ENCODE data around the gene EXOC6. TPM values are rescaled to one million over a fixed set of nuclear protein-coding genes. Genes with fewer than 3 reads are reported as not detected.
"Not testable (repeated sequence)": the region's sequence is repeated elsewhere in the genome, so short reads cannot be mapped to it uniquely, and the experiment has no call there.

EXOC6 gene
- total and polyA plus RNA-seq, 7 donors = 7.4 to 27.8 (median 14.4) TPM

DNA sequence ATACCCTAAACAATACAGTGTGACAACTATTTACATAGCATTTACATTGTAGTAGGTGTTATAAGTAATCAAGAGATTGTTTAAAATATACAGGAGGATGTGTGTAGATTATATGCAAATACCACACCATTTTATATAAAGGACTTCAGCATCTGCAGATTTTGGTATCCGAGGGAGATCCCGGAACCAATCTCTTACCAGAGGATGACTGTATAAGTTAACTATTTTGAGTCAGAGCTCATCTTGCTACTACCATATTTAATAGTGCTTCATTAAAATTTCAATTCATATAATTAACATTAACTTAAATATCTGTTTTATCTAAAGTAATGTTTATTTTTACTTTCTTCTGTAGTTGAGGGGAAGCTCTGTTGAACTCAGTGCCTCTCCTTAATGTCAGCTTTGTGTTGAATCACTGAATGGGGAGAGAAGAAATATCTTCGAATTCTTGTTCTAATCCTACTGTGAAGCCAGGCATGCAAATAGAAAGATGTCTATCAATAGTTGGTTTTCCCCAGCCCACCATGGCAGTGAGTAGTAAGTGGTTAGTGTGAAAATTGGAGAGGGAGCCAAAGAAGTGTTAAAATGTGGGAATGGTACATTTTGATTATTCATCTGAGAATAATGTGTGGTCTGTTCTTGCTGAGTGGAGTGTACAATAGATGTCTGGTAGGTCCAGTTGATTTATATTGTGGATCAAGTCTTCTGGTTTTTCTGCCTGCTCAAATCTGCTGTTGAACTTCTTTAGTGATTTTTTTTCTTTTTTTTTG lies 122.2 kb downstream of the EXOC6 start:
- TF ChIP-seq, protein P1, sequence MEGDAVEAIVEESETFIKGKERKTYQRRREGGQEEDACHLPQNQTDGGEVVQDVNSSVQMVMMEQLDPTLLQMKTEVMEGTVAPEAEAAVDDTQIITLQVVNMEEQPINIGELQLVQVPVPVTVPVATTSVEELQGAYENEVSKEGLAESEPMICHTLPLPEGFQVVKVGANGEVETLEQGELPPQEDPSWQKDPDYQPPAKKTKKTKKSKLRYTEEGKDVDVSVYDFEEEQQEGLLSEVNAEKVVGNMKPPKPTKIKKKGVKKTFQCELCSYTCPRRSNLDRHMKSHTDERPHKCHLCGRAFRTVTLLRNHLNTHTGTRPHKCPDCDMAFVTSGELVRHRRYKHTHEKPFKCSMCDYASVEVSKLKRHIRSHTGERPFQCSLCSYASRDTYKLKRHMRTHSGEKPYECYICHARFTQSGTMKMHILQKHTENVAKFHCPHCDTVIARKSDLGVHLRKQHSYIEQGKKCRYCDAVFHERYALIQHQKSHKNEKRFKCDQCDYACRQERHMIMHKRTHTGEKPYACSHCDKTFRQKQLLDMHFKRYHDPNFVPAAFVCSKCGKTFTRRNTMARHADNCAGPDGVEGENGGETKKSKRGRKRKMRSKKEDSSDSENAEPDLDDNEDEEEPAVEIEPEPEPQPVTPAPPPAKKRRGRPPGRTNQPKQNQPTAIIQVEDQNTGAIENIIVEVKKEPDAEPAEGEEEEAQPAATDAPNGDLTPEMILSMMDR (IDR thresholded peaks at IDR 0.05) = no peak
- ATAC-seq = no peak
- Histone ChIP-seq H3K36me3 (ENCODE audit: insufficient read depth in 1 of 2, low read depth in 1 of 2) (peaks cover 0 to 25% of the 10 kb centered on the region in 2 donors), H3K27ac (no peak overlapping the region), H3K27me3 (ENCODE audit: insufficient read depth in 3 of 3, low read length in 2 of 3) (no peaks in the 10 kb centered on the region), H3K4me3 (no peak overlapping the region), H3K9me3 (no peaks in the 10 kb centered on the region), H3K4me1 (no peaks in the 10 kb centered on the region)
- whole genome bisulfite sequencing, 3 donors = 84 to 89% (median 87%) methylated on average over 3 of the region's 3 CpGs
- DNase-seq = no peak
- intact Hi-C loops (cut with DNase I) = no loop called here

DNA sequence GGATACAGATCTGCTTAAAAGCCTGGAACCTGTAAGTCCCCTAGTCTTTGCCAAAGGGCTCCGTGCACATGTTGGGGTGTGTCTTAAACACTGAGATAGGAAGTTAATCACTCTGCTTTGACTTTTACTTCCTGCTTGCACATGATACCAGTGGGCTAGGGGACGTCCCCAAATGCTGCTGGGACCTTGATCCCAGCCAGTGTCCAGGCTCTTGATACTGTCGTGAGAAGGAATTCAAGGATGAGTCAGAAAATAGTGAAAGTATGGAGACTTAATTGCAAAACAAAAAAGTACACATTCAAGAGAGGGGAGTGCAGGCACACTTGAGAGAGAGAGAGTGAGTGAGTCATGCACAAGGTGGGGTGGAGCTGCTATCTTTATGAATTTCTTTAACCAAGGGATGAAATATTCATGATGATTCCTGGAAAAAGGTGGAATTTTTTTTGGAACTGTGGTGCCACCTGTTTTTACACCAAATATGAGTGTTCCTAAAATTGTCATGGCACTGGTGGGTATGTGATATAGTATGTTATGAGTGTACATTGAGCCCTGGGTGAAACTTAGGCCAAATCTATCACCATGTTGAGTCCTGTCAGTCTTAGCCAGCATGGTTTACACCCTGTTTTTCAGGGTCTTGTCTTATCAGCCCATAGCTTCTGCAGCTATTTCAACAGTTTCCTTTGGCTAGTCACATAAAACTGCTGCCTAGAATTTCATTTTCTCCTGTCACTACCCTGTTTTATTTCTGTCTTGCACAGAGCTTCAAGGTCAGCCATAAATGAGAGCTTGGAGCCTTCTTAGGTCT lies 123.9 kb downstream of the EXOC6 start:
- WGBS, 3 donors = 82 to 90% (median 87%) methylated on average over 3 of the region's 3 CpGs
- intact Hi-C loops (cut with DNase I) = no loop called here
- Histone ChIP-seq H3K27me3 (ENCODE audit: insufficient read depth in 3 of 3, low read length in 2 of 3) (no peaks in the 10 kb centered on the region), H3K27ac (no peak overlapping the region), H3K9me3 (no peaks in the 10 kb centered on the region), H3K4me3 (no peak overlapping the region), H3K36me3 (ENCODE audit: insufficient read depth in 1 of 2, low read depth in 1 of 2) (peaks cover 0 to 28% of the 10 kb centered on the region in 2 donors), H3K4me1 (no peaks in the 10 kb centered on the region)
- TF ChIP-seq, protein P1 (IDR thresholded peaks at IDR 0.05) = no peak
- ATAC-seq (no peak), DNase-seq (no peak)

DNA sequence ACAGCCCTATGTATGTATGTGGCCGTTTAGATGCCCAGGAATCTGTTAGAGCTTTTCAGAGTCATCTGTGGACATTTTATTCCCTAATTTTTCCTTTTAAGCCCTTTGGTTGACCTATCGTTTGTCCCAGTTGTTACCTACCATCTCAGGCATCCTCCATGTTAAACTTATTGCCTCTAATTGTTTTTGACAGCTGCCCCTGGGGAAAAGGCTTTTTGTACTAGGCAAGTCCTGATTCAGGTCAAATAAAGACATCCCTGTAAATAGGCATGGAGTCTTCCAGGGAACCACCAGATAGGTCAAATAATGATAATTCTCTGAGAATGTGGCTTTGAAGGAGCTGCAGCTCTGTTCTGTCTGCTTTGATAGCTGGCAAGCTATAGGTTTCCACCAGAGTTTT lies 124.6 kb downstream of the EXOC6 start:
- Histone ChIP-seq H3K9me3 (no peaks in the 10 kb centered on the region), H3K27ac (no peak overlapping the region), H3K27me3 (ENCODE audit: insufficient read depth in 3 of 3, low read length in 2 of 3) (no peaks in the 10 kb centered on the region), H3K4me1 (no peaks in the 10 kb centered on the region), H3K4me3 (no peak overlapping the region), H3K36me3 (ENCODE audit: insufficient read depth in 1 of 2, low read depth in 1 of 2) (peaks cover 0 to 28% of the 10 kb centered on the region in 2 donors)
- intact Hi-C loops (cut with DNase I) = no loop called here
- ATAC-seq (no peak), DNase-seq (no peak)
- 85 to 95% (median 92%) methylated on average over 2 of the region's 2 CpGs for WGBS, 3 donors
- TF ChIP-seq, protein P1 (IDR thresholded peaks at IDR 0.05) = no peak

DNA sequence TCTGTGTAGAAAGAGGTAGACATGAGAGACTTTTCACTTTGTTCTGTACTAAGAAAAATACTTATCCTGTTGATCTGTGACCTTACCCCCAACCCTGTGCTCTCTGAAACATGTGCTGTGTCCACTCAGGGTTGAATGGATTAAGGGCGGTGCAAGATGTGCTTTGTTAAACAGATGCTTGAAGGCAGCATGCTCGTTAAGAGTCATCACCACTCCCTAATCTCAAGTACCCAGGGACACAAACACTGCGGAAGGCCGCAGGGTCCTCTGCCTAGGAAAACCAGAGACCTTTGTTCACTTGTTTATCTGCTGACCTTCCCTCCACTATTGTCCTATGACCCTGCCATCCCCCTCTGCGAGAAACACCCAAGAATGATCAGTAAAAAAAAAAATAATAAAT lies 128.0 kb downstream of the EXOC6 start:
- intact Hi-C loops (cut with DNase I); ATAC-seq; DNase-seq; H3K9me3 ChIP-seq; H3K27ac ChIP-seq; H3K4me3 ChIP-seq; H3K27me3 ChIP-seq (ENCODE audit: insufficient read depth in 3 of 3, low read length in 2 of 3); H3K4me1 ChIP-seq: not testable (repeated sequence)
- H3K36me3 ChIP-seq (ENCODE audit: insufficient read depth in 1 of 2, low read depth in 1 of 2) = peaks cover 0 to 11% of the 10 kb centered on the region in 2 donors
- WGBS, 3 donors = 86 to 96% (median 93%) methylated on average over 1 to 2 of the region's 5 CpGs

DNA sequence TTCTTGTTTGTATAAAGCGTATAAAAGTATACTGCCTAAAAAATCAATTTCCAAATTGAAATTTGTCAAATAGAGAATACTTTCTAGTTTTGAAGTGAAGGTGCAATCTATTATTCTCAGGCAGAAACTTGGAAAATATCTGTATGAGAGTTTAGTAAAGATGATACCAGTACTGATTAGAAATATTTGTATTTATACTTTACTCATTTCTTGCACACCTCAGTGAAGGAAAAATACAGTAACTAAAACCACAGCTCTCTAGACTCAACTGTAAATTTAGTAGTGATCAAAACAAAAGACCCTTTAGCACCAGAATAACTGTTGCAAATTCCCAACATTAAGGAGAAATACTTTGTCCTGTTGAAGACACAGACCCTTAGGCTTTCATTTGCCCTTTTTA lies 140.9 kb downstream of the EXOC6 start:
- Histone ChIP-seq H3K9me3 (no peaks in the 10 kb centered on the region), H3K36me3 (ENCODE audit: insufficient read depth in 1 of 2, low read depth in 1 of 2) (no peaks in the 10 kb centered on the region), H3K4me3 (no peak overlapping the region), H3K4me1 (no peaks in the 10 kb centered on the region), H3K27me3 (ENCODE audit: insufficient read depth in 3 of 3, low read length in 2 of 3) (no peaks in the 10 kb centered on the region), H3K27ac (no peak overlapping the region)
- WGBS, 3 donors = 98 to 100% (median 99%) methylated on average over 1 of the region's 1 CpG
- TF ChIP-seq, protein P1 (IDR thresholded peaks at IDR 0.05) = no peak
- no peak for ATAC-seq
- intact Hi-C loops (cut with DNase I) = no loop called here
- no peak for DNase-seq

Data from psoas muscle (tissue), 8 donors.